Activated CD8-positive, alpha-beta memory T cell treated with anti-CD3 and anti-CD28 coated beads, Interleukin-2, amount 50 U/mL, for 24 hours (primary cell): ENCODE results near the gene TRNAU1AP.

ENCODE experiments used
- DNase-seq: peaks from one replicate; pipeline ENCODE4 v3.0.0-alpha.2; 2020; ENCODE audit errors: extremely low read depth

TRNAU1AP gene

DNA sequence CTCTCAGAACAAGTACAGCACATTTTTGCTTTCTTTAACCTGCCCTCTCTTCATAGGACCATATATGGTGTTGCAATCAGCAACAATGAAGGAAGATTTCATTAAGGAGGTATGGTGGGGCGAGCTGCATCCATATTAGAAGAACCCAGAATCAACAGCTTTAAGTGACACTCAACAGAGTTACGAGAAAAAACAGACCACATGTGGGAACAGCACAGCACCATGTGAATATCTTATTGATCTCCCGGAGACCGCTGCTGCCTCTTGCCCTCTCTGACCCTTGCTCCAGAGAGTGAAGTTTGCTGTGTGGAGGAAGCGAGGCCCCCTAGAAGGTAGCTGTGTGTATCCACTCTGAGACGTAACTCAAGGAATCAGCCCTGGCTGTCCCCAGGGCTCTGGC is 52.1 kb downstream of the TRNAU1AP start:
- no peak for DNase-seq

DNA sequence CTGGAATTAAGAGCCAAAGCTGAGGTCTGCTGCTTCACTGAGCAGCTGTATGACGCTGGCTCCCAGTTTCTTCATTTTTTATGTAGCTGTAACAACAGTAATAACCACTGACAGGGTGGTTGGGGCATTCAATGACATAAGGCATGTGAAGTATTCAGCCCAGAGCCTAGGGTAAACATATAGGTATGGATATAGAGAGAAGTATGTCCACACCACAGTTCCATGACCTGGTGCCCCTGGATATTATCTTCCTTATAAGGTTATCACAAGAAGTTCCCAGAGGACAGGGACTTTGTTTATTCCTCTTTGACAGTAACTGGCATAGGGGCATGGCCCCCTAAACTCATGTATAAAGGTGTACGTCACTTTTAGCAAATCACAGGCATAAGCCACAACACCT is 53.9 kb downstream of the TRNAU1AP start:
- DNase-seq = no peak

DNA sequence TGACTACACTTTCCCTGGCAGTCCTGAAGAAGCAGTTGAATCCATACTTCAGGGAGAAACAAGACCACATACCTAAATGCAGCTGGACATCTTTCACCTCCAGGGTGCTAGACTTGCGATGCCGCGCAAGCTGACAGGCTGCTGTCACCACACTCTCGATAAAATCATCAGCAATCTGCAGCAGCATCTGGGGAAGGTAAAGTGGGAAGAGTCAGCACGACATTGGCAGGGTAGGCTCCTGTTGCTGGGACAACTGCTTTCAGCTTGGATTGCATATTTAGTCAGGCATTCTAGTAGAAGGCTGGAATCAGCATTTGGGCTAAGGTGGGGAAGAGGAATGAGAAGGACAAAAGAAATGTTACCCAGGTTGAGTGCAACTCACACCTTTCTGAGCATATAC is 60.3 kb downstream of the TRNAU1AP start:
- DNase-seq = no peak
